ENCODE measurements around the gene CAVIN3.

GRCh38 chr11:6301096-6301495 is 19.2 kb downstream of the CAVIN3 start:
- TF ChIP-seq CTCF (IDR thresholded peaks at IDR 0.05) (no peak), SP1 (CRISPR knock-in tag; conservative IDR thresholded peaks at IDR 0.05) (no peak), CBFB (CRISPR knock-in tag; IDR thresholded peaks at IDR 0.05; ENCODE audit: low read depth) (no peak), ELF4 (CRISPR knock-in tag; IDR thresholded peaks at IDR 0.05; ENCODE audit: low read depth) (no peak), USF2 (CRISPR knock-in tag; IDR thresholded peaks at IDR 0.05) (no peak), MAX (CRISPR knock-in tag; IDR thresholded peaks at IDR 0.05) (no peak), FOXP1 (CRISPR knock-in tag; IDR thresholded peaks at IDR 0.05; ENCODE audit: borderline replicate concordance) (no peak), HMGXB4 (CRISPR knock-in tag; IDR thresholded peaks at IDR 0.05) (no peak), NR2C2 (CRISPR knock-in tag; IDR thresholded peaks at IDR 0.05) (no peak)
- TF ChIP-seq, protein P1, sequence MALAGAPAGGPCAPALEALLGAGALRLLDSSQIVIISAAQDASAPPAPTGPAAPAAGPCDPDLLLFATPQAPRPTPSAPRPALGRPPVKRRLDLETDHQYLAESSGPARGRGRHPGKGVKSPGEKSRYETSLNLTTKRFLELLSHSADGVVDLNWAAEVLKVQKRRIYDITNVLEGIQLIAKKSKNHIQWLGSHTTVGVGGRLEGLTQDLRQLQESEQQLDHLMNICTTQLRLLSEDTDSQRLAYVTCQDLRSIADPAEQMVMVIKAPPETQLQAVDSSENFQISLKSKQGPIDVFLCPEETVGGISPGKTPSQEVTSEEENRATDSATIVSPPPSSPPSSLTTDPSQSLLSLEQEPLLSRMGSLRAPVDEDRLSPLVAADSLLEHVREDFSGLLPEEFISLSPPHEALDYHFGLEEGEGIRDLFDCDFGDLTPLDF (CRISPR knock-in tag; IDR thresholded peaks at IDR 0.05), result no peak
- TF ChIP-seq, protein P2, sequence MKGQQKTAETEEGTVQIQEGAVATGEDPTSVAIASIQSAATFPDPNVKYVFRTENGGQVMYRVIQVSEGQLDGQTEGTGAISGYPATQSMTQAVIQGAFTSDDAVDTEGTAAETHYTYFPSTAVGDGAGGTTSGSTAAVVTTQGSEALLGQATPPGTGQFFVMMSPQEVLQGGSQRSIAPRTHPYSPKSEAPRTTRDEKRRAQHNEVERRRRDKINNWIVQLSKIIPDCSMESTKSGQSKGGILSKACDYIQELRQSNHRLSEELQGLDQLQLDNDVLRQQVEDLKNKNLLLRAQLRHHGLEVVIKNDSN (CRISPR knock-in tag; IDR thresholded peaks at IDR 0.05), result no peak

Data from WTC11 (cell line).